Type B pancreatic cell (in vitro differentiated cells): ENCODE measurements around the gene HELZ. TPM values are rescaled to one million over a fixed set of nuclear protein-coding genes. Genes with fewer than 3 reads are reported as not detected.

Source experiments
- DNase-seq: peaks from one replicate; pipeline ENCODE4 v3.0.0; 2021; ENCODE audit warnings: mixed read lengths; ENCODE audit not compliant: unreplicated experiment; ENCODE audit errors: extremely low spot score
- H3K27ac Mint-ChIP-seq: 2 replicates; pipeline ENCODE4 v1.8.0; 2021; ENCODE audit warnings: mild to moderate bottlenecking, mixed read lengths
- H3K27me3 Mint-ChIP-seq: 2 replicates; pipeline ENCODE4 v1.8.0; 2021; ENCODE audit warnings: mixed read lengths
- H3K36me3 Mint-ChIP-seq: 2 replicates; pipeline ENCODE4 v1.8.0; 2021; ENCODE audit warnings: mixed read lengths
- H3K4me1 Mint-ChIP-seq: one replicate; pipeline ENCODE4 v1.8.0; 2021; ENCODE audit warnings: mixed read lengths; ENCODE audit not compliant: unreplicated experiment
- H3K4me3 Mint-ChIP-seq: 2 replicates; pipeline ENCODE4 v1.8.0; 2021; ENCODE audit warnings: mild to moderate bottlenecking, mixed read lengths
- H3K9me3 Mint-ChIP-seq: 2 replicates; pipeline ENCODE4 v1.8.0; 2021; ENCODE audit warnings: mixed read lengths
- CTCF ChIP-seq: fragments of 200-600 bp; sonication (generic); conservative IDR thresholded peaks from 2 replicates; pipeline ENCODE4 v1.5.0; 2021; ENCODE audit warnings: antibody characterized with exemption, mild to moderate bottlenecking
- total RNA-seq: library from RNA; stranded (reverse); gene quantifications from 2 replicates; pipeline ENCODE4 v1.2.1, GENCODE V29; 2021; ENCODE audit warnings: low replicate concordance

The HELZ gene
- total RNA-seq, 1 donor from 2014 or later = 55.1 TPM

- peak; percentile 70 for TF ChIP-seq CTCF
- Mint-ChIP-seq H3K4me1 (peaks cover 20% of the 10 kb centered on the region), H3K27ac (peak overlapping the region; percentile 17), H3K36me3 (peaks cover 29% of the 10 kb centered on the region), H3K27me3 (no peaks in the 10 kb centered on the region), H3K4me3 (no peak overlapping the region), H3K9me3 (no peaks in the 10 kb centered on the region)
- DNase-seq = no peak
Observed at GRCh38 chr17:67221062-67221998, 23.7 kb downstream of the HELZ start.

- H3K27me3 Mint-ChIP-seq = no peaks in the 10 kb centered on the region
- TF ChIP-seq CTCF = no peak
- DNase-seq = no peak
- no peak overlapping the region for H3K27ac Mint-ChIP-seq
- peaks cover 20% of the 10 kb centered on the region for H3K4me1 Mint-ChIP-seq
- H3K4me3 Mint-ChIP-seq = no peak overlapping the region
- peaks cover 16% of the 10 kb centered on the region for H3K36me3 Mint-ChIP-seq
- H3K9me3 Mint-ChIP-seq = no peaks in the 10 kb centered on the region
Observed at GRCh38 chr17:67218385-67218950, 26.5 kb downstream of the HELZ start.

- Mint-ChIP-seq H3K36me3 (peaks cover 18% of the 10 kb centered on the region), H3K9me3 (no peaks in the 10 kb centered on the region), H3K27me3 (no peaks in the 10 kb centered on the region), H3K4me1 (peaks cover 24% of the 10 kb centered on the region), H3K27ac (no peak overlapping the region), H3K4me3 (no peak overlapping the region)
- DNase-seq = no peak
- no peak for TF ChIP-seq CTCF
Observed at GRCh38 chr17:67217446-67217845, 27.6 kb downstream of the HELZ start.

- no peak overlapping the region for H3K4me3 Mint-ChIP-seq
- no peak for DNase-seq
- H3K27me3 Mint-ChIP-seq = no peaks in the 10 kb centered on the region
- peaks cover 17% of the 10 kb centered on the region for H3K36me3 Mint-ChIP-seq
- H3K4me1 Mint-ChIP-seq = peaks cover 24% of the 10 kb centered on the region
- H3K27ac Mint-ChIP-seq = no peak overlapping the region
- H3K9me3 Mint-ChIP-seq = no peaks in the 10 kb centered on the region
- TF ChIP-seq CTCF = no peak
Observed at GRCh38 chr17:67216578-67217320, 28.2 kb downstream of the HELZ start.

- H3K4me3 Mint-ChIP-seq = no peak overlapping the region
- TF ChIP-seq CTCF = no peak
- peaks cover 20% of the 10 kb centered on the region for H3K4me1 Mint-ChIP-seq
- H3K27me3 Mint-ChIP-seq = no peaks in the 10 kb centered on the region
- no peaks in the 10 kb centered on the region for H3K9me3 Mint-ChIP-seq
- peaks cover 14% of the 10 kb centered on the region for H3K36me3 Mint-ChIP-seq
- no peak overlapping the region for H3K27ac Mint-ChIP-seq
- no peak for DNase-seq
Observed at GRCh38 chr17:67215991-67216421, 29.0 kb downstream of the HELZ start.
